RPMI8226 (cell line): ENCODE data around the gene SPTBN4.
"Not testable (repeated sequence)": the region's sequence is repeated elsewhere in the genome, so short reads cannot be mapped to it uniquely, and the experiment has no call there.

Source experiments
- DNase-seq: peaks from one replicate; pipeline ENCODE4 v3.0.0-alpha.2; 2015

The SPTBN4 gene

GRCh38 chr19:40466985-40467734, at the start of gene SPTBN4:
Gene SPTBN4 (plus strand): TSS chr19:40467001. CDS start chr19:40472622, 5,621 bp downstream.
- DNase-seq, result no peak

DNA sequence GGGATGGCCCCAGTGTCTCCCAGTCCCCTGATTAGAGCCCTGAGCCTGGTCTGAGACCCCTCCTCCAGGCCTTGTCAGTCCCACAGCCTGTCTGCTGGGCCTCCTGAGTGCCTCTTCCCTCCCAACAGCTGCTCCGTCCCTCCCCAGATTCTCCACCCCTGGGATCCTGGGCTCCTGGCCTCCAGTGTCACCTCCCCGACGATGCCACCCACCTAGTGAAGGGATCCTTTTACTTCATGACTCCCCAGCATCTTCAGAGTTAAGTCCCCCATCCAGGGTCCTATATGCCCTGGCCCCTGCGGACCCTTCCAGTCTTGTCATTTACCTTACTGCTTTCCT, 49.2 kb upstream of the SPTBN4 start:
- no peak for DNase-seq

DNA sequence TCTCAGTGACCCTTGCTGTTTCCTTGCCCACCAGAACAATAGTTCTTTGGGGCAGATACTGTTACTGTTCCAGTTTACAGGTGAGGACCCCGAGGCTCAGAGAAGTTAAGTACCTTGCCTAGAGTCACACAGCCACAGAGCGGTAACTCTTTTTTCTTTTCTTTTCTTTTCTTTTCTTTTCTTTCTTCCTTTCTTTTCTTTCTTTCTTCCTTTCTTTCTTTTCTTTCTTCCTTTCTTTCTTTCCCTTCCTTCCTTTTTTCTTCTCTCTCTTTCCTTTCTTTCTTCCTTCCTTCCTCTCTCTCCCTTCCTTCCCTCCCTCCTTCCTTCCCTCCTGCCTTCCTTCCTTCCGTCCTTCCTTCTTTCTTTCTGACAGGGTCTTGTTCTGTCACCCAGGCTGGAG, 48.8 kb upstream of the SPTBN4 start:
- DNase-seq, result no peak

GRCh38 chr19:40419066-40419612, 47.7 kb upstream of the SPTBN4 start:
- no peak for DNase-seq

DNA sequence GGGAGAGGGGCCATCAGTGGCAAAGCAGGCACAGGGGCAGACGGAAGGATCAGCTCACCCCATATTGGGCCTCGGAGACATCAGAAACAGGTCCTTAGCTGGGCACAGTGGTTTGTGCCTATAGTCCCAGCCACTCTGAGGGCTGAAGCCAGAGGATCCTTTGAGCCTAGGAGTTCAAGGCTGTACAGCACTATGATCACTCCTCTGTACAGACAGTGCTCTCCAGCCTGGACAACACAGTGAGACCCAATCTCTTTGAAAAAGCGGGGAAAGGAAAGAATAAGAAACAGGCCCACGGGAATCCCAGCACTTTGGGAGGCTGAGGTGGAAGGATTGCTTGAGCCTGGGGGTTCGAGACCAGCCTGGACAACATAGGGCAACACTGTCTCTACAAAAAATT, 47.0 kb upstream of the SPTBN4 start:
- no peak for DNase-seq

GRCh38 chr19:40420451-40420765, 46.4 kb upstream of the SPTBN4 start:
- no peak for DNase-seq

- peak; percentile 91 for DNase-seq
Observed at GRCh38 chr19:40420766-40421765, 45.7 kb upstream of the SPTBN4 start.

- no peak for DNase-seq
Observed at GRCh38 chr19:40421993-40422747, 44.6 kb upstream of the SPTBN4 start.

- no peak for DNase-seq
Observed at GRCh38 chr19:40422748-40423566, 43.8 kb upstream of the SPTBN4 start.

DNA sequence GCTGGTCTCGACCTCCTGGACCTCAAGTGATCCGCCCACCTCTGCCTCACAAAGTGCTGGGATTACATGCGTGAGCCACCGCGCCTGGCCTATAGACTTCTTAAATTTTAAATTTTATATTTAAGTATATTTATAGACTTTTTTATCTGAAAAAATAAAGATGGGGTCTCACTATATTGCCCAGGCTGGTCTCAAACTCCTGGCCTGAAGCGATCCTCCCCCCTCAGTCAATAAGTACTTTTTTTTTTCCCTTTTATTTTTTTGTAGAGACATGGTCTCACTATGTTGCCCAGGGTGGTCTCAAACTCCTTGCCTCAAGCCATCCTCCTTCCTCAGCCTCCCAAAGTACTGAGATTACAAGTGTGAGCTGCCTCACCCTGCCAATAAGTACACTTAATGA, 42.9 kb upstream of the SPTBN4 start:
- no peak for DNase-seq

- DNase-seq, result no peak
Observed at GRCh38 chr19:40424637-40425449, 42.0 kb upstream of the SPTBN4 start.

GRCh38 chr19:40425450-40426287, 41.1 kb upstream of the SPTBN4 start, which contains the start of gene SERTAD1:
Gene SERTAD1 (minus strand): TSS chr19:40425992. CDS start chr19:40423546, 2,446 bp downstream.
- peak; percentile 97 for DNase-seq

DNA sequence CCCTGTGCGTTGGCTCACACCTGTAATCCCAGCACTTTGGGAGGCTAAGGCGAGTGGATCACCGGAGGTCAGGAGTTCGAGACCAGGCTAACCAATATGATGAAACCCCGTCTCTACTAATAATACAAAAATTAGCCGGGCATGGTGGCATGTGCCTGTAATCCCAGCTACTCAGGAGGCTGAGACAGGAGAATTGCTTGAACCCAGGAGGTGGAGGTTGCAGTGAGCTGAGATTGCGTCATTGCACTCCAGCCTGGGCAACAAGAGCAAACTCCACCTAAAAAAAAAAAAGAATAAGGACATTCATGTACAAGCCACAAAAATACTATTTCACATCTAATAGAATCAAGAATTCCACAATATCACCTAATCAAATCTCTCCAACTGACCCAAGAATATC, 38.6 kb upstream of the SPTBN4 start:
- not testable (repeated sequence) for DNase-seq

DNA sequence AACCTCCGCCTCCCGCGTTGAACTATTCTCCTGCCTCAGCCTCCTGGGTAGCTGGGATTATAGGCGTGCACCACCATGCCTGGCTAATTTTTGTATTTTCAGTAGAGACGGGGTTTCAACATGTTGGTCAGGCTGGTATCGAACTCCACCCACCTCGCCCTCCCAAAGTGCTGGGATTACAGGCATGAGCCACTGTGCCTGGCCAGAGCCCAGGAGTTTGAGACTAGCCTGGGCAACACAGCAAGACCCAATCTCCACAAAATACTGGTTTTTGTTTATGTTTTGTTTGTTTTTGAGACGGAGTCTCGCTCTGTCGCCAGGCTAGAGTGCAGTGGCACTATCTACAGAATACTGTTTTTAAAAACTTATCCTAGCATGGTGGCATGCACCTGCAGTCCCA, 36.6 kb upstream of the SPTBN4 start:
- DNase-seq, result not testable (repeated sequence)

GRCh38 chr19:40431698-40432097, 35.1 kb upstream of the SPTBN4 start:
- DNase-seq, result no peak

DNA sequence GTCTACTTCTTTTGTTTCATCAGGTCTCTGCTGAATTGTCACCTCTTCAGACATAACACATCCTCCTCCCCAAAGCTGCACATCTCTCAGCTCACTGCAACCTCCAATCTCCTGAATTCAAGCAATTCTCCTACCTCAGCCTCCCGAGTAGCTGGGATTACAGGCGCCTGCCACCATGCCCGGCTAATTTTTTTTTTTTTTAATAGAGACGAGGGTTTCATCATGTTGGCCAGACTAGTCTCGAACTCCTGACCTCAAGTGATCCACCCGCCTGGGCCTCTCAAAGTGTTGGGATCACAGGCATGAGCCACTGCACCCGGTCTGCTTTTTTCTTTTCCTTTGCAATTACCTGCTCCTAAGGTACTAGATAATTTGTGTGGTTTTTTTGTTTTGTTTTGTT, 34.0 kb upstream of the SPTBN4 start:
- DNase-seq, result not testable (repeated sequence)

GRCh38 chr19:40433391-40434216, 33.2 kb upstream of the SPTBN4 start:
- peak; percentile 88 for DNase-seq

DNA sequence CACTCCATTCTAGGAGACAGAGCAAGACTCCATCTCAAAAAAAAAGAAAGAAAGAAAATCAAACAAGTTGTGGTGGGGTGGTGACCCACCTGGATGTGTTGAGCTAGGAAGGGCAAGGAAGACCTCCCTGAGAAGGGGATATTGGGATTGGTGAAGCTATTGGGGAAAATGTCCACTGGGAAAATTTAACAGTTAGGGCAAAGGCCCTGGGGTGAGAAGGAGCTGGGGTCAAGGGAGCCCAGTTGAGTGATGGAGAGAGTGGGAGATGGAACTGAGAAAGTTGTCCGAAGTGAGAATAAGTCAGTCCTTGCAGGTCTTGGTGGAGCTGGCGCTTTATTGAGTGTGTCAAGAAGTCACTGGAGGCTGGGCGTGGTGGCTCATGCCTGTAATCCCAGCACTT, 28.5 kb upstream of the SPTBN4 start:
- DNase-seq, result no peak

DNA sequence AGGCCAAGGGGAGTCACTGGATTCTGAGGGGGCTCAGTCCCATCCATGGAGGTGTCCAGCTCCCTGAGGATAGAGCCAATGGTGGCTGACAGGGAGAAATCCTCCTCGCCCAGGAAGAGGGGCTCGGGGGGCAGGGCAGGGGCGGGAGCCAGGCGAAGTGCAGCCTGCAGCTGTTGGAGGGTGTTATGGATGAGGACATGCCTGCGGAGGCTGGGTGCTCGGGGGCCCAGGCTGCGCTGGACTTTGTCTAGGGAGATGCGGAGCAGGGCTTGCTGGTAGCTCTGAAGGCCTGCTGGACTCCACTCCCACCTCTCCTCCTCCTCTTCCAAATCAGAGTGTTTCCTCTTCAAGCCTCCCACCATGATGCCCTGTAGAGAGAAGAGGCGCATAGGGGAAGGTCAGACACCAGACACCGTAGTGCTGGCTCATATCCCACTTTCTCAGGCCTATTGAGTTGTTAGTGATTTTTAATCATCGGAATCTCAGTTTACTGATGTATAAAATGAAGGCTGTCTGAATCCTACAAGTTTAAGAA, 25.0 kb upstream of the SPTBN4 start:
- no peak for DNase-seq
